ENCODE data around the gene ARHGAP30.

DNA sequence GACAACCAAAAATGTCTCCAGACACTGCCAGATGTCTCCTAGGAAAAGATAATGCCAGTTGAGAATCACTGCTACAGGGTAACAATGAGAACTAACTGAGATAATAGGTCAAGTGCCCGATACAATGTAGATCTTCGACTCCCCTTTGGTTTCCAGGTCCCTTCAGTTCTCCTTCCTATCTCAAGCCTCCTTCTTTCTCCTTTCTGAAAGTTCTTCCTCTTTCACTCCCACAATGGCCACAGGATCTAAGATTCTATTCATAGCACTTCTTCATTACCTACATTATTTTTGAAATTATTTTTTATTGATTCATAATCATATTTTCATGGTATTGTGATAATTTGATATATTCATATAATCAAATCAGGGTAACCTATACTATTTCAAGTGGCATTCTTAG, 41.8 kb upstream of the ARHGAP30 start:
- TF ChIP-seq POLR2A (IDR thresholded peaks at IDR 0.05), result no peak
- TF ChIP-seq, protein P1, sequence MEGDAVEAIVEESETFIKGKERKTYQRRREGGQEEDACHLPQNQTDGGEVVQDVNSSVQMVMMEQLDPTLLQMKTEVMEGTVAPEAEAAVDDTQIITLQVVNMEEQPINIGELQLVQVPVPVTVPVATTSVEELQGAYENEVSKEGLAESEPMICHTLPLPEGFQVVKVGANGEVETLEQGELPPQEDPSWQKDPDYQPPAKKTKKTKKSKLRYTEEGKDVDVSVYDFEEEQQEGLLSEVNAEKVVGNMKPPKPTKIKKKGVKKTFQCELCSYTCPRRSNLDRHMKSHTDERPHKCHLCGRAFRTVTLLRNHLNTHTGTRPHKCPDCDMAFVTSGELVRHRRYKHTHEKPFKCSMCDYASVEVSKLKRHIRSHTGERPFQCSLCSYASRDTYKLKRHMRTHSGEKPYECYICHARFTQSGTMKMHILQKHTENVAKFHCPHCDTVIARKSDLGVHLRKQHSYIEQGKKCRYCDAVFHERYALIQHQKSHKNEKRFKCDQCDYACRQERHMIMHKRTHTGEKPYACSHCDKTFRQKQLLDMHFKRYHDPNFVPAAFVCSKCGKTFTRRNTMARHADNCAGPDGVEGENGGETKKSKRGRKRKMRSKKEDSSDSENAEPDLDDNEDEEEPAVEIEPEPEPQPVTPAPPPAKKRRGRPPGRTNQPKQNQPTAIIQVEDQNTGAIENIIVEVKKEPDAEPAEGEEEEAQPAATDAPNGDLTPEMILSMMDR (IDR thresholded peaks at IDR 0.05), result no peak
